ENCODE data around the gene CCDC73. TPM values are rescaled to one million over a fixed set of nuclear protein-coding genes. Genes with fewer than 3 reads are reported as not detected.

CCDC73 gene
- total RNA-seq, 1 donor: not detected

DNA sequence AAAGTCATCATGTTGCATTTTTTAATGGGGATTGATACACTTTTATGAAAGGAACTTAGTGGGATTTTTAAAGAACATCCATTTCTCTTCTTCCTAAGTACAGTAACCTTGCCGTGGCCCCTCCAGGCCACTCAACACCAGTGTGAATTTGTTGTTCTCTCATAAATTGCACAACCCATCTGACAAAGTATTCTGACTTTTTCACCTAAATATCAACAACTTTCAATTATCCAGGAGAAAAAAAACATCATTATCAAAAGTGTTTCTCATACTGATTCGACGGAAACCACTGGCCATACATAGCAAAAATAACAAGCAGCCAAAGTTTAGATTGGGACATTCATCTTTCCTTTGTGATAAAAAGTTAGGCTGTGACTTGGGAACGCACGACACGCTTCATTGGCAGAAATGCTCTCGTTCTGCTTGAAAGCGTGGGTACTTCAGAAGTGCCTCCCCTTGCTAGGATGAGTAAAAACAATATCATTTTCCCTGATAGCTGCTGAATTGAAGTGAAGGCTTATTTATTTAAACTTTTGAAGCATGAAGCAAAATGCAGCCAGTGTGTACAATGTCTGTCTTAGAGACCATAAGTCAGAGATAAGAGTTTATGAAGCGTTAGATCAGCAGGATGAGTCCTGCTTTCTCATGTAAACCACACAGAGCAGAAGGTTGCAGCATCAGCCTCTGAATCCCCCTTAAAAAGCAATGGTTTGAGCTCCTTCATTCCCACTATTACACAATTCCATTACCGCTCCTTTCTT, 231.4 kb downstream of the CCDC73 start:
- peak; percentile 79 for DNase-seq (ENCODE audit: low read depth)
- H3K4me3 ChIP-seq (ENCODE audit: low read depth, low read length): no peak overlapping the region
- TF ChIP-seq, protein P1, sequence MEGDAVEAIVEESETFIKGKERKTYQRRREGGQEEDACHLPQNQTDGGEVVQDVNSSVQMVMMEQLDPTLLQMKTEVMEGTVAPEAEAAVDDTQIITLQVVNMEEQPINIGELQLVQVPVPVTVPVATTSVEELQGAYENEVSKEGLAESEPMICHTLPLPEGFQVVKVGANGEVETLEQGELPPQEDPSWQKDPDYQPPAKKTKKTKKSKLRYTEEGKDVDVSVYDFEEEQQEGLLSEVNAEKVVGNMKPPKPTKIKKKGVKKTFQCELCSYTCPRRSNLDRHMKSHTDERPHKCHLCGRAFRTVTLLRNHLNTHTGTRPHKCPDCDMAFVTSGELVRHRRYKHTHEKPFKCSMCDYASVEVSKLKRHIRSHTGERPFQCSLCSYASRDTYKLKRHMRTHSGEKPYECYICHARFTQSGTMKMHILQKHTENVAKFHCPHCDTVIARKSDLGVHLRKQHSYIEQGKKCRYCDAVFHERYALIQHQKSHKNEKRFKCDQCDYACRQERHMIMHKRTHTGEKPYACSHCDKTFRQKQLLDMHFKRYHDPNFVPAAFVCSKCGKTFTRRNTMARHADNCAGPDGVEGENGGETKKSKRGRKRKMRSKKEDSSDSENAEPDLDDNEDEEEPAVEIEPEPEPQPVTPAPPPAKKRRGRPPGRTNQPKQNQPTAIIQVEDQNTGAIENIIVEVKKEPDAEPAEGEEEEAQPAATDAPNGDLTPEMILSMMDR (IDR thresholded peaks at IDR 0.05; ENCODE audit: insufficient read depth, low read depth, low read length): no peak

DNA sequence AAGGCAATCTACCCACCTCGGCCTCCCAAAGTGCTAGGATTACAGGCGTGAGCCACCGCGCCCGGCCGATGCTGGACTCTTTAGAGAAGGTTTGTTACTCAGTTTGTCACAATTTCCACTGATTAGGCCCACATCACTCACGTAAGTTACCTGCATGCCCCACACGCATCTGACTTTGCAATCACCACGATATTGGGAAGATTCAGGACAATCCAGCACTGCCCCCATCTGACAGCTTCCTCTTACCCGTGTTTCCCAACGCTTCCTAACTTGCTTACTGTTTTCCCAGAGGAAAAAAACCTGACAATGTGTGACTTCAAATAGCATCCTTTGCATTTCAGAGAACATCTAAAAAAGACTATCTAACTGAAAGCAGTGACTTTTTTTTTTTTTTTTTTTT, 232.6 kb downstream of the CCDC73 start:
- TF ChIP-seq, protein P1 (IDR thresholded peaks at IDR 0.05; ENCODE audit: insufficient read depth, low read depth, low read length): no peak
- no peak for DNase-seq (ENCODE audit: low read depth)
- H3K4me3 ChIP-seq (ENCODE audit: low read depth, low read length): no peak overlapping the region

DNA sequence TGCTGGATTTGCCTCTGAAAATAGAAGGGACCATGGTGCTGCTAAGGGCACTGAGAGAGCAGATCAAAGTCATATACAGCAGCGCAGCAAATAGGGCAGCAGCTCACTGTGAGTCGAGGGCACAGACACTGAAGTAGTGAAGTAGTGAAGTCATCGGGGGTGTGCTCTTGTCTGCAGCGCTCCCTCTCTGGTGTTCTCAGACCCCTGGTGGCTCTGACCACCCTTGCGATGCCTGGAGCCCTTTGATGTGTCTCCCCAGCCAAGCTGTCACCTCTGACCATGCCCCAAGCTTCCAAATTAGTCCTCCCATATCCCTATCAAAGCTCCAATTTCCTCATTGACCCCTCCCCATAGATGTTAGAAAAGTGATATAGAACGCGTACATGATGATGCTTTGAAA, 238.6 kb downstream of the CCDC73 start:
- TF ChIP-seq, protein P1 (IDR thresholded peaks at IDR 0.05; ENCODE audit: insufficient read depth, low read depth, low read length): no peak
- no peak for DNase-seq (ENCODE audit: low read depth)
- no peak overlapping the region for H3K4me3 ChIP-seq (ENCODE audit: low read depth, low read length)

- TF ChIP-seq, protein P1 (IDR thresholded peaks at IDR 0.05; ENCODE audit: insufficient read depth, low read depth, low read length): no peak
- DNase-seq (ENCODE audit: low read depth): no peak
- no peak overlapping the region for H3K4me3 ChIP-seq (ENCODE audit: low read depth, low read length)
Measured at GRCh38 chr11:32555091-32555490, 239.4 kb downstream of the CCDC73 start.

Other genes with a start within 250 kb of the CCDC73 start
- gene EIF3M, start 210.8 kb downstream of the CCDC73 start, total RNA-seq: 182 and 279 TPM in 2 replicates
- under 0.01 TPM in 2 replicates for gene PRRG4, start 35.3 kb upstream of the CCDC73 start, total RNA-seq
- gene QSER1, start 98.1 kb upstream of the CCDC73 start, total RNA-seq: 19.0 and 26.8 TPM in 2 replicates
- gene DEPDC7, start 221.2 kb upstream of the CCDC73 start, total RNA-seq: 7.7 and 11.7 TPM in 2 replicates
- gene TCP11L1, start 244.9 kb upstream of the CCDC73 start, total RNA-seq: 32.5 and 37.1 TPM in 2 replicates